GM18520 (cell line): ENCODE measurements around the gene WNT10A.

Source experiments
- ATAC-seq: cut with Tn5 transposase; IDR thresholded peaks from one replicate; pipeline ENCODE4 v1.9.1; 2021; ENCODE audit not compliant: unreplicated experiment

Gene WNT10A

GRCh38 chr2:218892693-218893348 is 12.2 kb downstream of the WNT10A start:
- peak; percentile 49 for ATAC-seq

- ATAC-seq = no peak
These were observed 12.9 kb downstream of the WNT10A start for GRCh38 chr2:218893349-218894150.

DNA sequence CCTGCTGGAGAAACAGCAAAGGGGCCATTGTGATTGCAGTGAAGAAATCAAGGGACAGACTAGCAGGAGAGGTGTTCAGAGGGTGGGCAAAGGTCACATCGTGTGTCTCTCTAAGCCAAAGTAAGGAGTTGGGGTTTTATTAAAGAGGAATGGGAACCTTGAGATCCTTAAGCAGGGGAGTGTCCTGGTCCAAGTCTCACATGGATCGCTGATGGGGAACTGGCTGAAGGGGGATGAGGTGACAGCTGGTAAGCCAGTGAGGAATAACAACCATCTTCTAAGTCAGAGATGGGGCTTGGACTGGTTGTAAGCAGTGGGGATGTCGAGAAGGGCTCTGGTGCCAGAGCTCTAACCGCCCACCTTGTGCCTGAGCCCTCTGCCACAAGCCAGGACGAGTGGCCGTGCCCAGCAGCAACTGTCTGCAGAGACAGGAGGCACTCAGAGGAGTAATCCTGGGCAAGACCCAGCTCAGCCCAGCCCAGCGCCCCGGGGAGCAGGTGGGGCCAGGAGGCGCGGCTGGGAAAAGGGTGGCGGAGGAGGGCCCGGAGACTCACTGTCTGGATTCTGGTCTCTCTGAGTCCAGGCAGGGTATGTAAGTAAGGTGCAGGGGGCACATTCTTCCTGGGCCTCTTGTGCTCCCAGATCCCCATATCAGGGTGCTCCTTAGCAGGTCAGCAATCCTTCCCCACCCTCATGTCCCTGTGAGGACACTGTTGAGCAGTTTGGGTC is 13.7 kb downstream of the WNT10A start:
- ATAC-seq = no peak

DNA sequence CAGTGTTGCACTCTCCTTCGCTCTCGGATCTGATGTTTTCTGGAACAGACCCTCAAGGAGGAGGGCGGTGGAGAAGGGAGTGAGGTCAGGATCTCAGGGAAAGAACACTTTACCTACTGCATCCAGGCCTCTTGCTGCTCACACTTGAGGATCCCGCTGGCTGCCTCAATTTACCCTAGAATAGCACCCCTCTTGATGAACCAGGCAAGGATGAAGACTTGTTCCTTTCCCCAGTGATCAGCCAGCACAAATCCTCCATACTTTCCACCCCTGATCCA is 14.2 kb downstream of the WNT10A start:
- no peak for ATAC-seq

DNA sequence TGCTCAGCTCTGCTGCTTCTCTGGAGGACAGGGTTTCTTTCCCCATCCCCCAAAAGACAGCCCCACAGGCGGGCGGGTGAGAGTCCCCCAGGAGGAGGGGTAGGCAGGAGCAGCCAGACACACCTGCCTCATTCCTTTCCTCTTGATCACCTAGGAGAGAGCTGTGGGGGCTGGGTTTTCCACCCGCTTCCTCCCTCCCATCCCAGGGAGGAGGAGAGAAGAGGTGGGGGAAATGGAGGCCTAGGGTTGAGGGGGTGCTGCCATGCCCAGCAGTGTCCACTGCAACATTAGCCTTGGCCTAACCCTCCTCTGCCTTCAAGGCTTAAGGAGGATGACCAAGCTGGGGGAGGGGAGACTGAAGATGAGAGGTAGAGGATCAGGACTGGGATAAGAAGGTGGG is 14.7 kb downstream of the WNT10A start:
- ATAC-seq = no peak

GRCh38 chr2:218895759-218896500 is 15.3 kb downstream of the WNT10A start:
- ATAC-seq = peak; percentile 4

DNA sequence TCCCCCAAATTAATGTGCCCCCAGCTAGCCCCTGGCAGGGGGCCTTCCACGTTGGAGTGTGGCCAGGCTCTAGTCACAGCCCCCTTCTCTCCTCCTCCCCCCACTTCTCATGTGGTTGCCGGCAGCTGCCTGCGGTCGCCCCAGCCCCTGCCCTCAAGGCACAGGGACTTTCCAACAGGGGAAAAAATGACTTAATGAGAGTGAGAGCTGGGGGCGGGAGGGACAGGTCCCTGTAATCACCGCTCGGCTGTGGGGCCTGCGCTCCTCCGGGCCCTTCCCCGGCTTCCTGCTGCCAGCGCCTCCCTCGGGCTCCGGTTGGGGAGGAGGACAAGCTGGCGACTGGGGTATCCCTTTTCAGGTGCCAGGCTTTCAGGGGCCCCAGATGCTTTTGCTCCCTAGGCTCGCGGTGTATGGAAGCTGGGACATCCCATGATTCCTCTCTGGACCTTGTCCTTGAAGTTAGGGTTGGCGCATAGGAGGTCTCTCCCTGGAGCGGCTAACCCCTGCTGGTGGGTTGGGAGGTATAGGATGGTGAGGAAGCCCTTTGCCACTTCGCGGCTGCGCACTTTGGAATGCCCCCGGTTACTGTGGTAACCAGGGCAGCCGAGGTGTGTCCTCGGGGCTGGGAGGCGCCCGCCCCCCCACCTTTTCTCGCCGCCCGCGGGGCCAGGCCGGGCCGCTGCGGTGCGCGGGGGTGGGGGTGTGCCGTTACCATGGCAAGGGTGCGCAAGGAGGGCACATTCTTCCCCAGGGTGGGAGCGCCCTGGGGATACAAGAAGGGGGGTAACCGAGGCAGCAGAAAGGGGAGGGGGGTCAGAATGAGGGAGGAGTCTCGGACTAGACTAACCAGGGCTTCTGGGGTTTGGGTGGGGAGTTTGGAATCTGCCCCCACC is 16.1 kb downstream of the WNT10A start:
- ATAC-seq = peak; percentile 31

DNA sequence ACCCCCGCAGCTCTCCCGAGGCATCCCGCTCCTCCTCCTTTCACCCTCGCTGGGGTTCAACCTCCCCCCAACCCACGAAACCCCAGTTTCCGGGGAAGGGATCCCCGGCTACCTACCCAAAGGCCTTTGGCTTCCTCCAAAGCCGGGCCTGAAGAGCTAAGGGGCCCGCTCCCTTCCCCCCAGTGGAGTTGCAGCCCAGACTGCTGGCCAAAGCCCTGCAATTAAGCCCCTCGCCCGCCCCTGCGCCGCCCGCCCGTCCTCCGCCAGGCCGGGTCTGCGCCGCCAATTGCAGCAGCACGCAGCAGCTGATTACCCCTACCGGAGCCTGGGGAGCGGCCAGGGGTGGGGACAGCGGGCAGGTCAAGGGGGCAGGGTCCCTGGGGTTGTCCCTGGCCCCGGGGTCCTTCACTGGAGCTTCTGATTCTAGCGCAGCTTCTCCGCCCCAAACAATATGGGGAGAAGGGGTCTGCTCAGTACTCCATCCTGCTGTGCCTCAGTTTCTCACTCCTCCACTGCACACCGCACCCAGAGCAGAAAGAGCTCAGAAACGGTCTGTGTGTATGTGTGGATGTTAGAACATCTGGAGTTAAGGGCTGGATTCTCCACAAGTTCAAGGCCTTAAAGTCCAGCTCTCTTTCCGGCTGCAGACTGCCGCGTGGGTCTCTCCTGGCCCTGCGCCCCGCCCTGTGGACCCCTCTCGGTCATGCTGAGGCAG is 16.9 kb downstream of the WNT10A start:
- ATAC-seq = no peak

DNA sequence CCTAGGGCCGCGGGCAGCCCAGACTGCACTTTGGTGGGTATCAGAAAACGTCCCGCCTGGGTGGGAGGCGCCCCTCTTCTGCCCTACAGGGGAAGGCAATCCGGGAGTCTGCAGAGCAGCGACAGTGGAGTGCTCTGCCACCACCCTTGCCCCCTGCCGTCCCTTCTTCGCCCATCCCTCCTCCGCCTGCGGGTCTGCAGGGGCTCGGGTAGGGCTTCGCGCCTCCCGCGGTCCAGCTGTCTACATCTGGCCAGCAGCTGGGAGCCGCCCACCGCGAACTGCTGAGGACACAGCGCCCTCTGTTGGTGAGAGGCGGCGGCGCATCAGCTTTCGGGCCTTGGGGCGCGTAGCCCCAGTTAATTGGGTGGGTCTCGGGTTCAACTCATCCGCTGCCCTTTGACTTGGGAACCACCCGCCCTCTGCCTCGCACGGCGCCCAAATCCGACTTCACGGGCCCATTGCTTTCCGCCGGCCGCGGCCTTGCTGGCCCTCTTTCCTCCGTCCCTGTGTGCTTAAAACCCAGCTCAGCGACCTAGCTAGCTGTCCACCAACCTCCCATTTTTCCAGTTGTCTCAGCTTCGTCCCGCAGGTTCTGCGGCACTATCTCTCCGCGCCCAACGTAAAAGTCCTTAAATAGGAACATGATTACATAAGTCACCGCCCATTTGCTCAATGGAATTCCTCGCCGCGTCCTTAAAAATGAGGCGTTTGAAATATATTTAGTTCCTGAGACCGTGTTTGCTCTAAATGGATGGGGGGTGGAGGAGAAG is 17.6 kb downstream of the WNT10A start:
- ATAC-seq = peak; percentile 32

GRCh38 chr2:218899147-218899546 is 18.5 kb downstream of the WNT10A start:
- ATAC-seq = no peak

GRCh38 chr2:218902427-218902826 is 21.8 kb downstream of the WNT10A start:
- no peak for ATAC-seq

DNA sequence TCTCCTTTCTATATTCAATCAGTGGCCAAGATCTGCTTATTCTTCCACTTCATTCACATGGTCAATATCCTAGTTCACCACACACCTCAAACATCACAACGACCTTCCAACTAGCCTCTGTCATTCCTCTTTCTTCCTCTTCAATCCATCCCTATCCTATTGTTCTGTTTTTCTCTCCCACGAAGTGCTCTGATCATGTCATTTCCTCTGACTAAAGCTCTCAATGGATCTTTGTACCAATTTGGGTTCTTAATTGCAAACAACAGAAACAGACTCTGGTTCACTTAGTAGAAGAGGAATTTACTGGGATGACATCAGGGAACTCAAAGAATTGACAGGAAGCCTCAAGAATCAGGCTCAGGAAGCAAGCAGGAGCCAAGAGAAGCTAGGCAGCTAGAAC is 23.5 kb downstream of the WNT10A start:
- no peak for ATAC-seq

- ATAC-seq = peak; percentile 89
These were observed 28.3 kb downstream of the WNT10A start for GRCh38 chr2:218908721-218909619.

- ATAC-seq = no peak
These were observed 30.1 kb downstream of the WNT10A start for GRCh38 chr2:218910741-218911140.

DNA sequence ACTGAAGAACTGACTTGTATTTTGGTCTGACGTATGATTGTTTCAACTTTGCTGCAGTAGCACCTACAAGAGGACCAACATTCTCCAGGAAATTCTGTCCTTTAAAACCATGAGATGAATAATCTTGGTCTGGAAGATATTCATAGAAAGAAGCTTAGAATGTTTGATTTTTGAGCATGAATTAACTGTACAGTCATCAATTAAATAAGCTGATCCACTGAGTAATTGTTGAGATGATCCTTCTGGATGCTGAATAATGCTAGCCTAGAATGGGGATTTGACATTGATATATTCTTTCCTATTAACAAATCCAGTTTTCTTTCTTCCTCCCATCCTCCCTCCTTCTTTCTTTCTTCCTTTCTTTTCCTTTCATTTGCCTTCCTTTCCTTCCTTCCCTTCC is 39.9 kb downstream of the WNT10A start:
- no peak for ATAC-seq

DNA sequence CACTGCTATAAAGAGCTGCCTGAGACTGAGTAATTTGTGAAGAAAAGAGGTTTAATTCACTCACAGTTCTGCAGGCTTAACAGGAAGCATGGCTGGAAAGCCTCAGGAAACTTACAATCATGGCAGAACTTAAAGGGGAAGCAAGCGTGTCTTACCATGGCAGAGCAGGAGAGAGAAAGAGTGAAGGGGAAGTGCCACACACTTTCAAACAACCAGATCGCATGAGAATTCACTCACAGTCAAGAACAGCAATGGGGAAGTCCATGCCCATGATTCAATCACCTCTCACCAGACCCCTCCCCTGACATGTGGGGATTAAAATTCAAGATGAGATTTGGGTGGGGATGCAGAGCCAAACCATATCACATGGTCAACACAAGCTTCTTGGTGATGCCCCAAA is 44.1 kb downstream of the WNT10A start:
- no peak for ATAC-seq

GRCh38 chr2:218925434-218925833 is 44.8 kb downstream of the WNT10A start:
- ATAC-seq = no peak

DNA sequence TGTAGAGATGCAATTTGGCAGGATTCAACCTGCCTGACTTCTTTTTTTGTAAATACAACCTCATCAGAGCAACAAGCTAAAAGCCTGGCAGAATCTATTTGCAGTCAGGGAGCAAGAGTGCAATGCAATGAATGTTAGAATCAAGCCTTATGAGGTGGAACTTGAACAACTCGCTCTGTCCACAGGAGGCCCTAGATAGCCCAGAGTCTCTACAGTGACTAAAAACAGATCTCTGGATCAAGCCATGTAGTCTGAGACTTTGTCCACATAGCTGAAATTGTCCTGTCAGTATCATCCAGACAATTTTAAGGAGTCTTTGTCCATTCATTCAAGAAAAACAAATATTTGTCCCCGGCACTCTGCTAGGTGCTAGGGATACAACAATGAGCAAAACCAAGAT is 46.8 kb downstream of the WNT10A start:
- ATAC-seq = no peak
